HG02623 (cell line): Measurements from ENCODE around the gene MCU.
"Not testable (repeated sequence)": the region's sequence is repeated elsewhere in the genome, so short reads cannot be mapped to it uniquely, and the experiment has no call there.

ENCODE experiments used
- ATAC-seq: cut with Tn5 transposase; IDR thresholded peaks from one replicate; pipeline ENCODE4 v1.9.1; 2021; ENCODE audit warnings: moderate library complexity; ENCODE audit not compliant: unreplicated experiment

MCU gene

DNA sequence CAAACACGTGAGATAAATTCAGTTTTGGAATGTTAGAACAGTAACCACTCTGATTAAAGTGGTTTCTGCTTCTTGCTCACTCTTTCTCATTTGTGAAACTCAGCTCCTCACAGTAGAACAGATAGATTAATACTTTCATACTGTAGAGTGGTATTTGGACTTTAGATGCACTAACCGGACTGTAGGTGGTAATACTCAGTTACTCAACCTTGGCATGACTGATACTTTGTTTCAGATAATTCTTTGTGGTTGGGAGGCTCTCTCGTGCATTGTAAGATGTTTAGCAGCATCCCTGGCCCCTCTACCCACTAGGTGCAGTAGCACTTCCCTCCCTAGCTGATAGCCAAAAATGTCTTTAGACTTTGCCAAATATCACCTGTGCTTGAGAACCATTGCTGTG, 37.6 kb downstream of the MCU start:
- no peak for ATAC-seq

DNA sequence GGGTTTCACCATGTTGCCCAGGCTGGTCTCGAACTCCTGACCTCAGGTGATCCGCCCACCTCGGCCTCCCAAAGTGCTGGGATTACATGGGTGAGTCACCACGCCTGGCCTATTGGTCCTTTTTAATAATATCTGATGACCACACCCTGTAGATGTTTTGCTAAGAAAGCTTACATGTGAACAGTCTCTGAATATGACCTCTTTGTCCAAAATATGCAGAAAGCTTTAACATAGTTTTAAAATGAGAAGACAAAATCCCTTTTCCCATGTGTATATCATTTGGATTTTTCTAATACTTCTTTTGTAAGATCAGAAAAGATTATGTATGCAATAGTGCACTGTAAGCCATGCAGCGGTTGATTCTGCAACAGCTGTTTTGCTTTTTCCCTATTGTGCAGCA, 38.5 kb downstream of the MCU start:
- no peak for ATAC-seq

DNA sequence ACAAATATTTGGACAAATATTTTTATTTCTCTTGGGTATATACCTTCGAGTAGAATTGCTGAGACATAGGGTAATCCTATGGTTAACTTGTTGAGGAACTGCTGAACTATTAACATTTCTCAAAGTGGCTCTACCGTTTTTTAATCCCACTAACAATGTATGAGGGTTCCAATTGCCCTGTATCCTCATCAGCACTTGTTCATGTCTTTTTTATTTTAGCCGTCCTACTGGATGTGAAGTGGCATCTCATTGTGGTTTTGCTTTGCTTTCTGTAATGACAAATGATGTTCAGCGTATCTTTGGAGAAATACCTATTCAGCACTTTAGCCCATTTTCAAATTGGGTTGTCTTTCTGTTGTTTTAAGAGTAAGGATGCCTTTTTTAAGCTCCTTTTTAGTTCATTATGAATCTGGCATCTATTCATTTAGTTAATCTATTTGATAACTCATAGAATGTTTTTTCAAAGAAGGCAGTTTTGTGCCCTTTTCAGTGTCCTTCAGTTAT, 40.0 kb downstream of the MCU start:
- no peak for ATAC-seq

DNA sequence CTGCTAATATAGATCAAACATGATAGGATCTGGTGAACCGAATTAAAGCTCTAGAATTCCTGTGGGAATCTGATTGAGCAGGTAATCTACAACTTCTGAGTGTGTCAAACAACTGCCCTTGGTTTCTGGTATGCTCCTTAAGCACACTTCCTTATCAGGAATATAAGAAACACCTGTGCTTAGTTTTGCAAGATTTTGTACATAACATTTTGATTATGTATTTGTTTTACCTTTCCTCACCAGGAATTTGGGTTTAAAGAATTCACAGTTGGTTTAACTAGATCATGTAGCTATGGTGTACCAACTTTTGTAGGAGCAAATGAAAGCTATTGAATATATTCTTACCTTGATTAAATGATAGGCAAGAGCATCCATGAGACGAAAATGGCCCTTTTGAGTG, 40.6 kb downstream of the MCU start:
- no peak for ATAC-seq

DNA sequence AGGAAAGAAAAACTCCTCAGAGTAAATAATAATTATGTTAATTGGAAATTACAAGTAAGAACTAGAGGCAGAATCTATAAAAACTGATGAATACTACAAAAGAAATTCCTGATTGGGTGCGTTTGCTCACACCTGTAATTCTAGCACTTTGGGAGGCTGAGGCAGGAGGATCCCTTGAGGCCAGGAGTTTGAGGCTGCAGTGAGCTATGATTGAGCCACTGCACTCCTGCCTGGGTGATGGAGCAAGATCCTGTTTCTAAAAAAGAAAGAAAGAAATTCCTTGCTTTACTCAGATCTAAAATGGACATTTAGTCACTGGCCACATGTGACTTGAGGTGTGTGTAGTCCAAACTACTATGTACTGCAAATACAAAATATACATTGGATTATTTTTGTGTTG, 42.0 kb downstream of the MCU start:
- no peak for ATAC-seq

DNA sequence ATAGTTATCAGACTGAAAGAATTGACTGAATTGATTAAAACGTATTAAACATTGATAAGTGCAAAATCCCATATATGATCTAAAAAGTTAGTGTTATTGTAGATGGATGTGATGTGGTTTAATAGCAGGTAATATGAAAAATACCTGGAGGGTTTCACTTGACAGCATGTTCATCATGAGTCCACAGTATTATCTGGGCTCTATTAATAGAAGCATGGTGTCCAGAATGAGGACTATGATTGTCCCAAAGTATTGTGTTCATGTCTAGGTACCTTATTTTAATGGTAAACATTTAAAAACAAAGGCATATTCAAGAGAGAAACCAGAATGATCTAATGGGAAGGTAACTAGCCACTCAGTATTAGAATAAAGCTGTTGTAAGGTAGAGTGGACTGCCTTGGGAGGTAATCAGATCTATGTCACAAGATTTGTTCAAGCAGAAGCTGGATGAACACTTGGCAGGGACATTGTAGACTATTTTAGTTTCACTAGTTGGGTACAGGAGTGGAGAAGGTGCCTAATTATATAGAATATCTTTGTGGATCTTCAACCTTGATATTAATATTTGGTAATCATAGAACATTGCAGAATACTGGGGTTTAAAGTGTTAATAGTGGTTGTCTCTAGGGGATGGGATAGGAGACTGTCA, 43.5 kb downstream of the MCU start:
- no peak for ATAC-seq

DNA sequence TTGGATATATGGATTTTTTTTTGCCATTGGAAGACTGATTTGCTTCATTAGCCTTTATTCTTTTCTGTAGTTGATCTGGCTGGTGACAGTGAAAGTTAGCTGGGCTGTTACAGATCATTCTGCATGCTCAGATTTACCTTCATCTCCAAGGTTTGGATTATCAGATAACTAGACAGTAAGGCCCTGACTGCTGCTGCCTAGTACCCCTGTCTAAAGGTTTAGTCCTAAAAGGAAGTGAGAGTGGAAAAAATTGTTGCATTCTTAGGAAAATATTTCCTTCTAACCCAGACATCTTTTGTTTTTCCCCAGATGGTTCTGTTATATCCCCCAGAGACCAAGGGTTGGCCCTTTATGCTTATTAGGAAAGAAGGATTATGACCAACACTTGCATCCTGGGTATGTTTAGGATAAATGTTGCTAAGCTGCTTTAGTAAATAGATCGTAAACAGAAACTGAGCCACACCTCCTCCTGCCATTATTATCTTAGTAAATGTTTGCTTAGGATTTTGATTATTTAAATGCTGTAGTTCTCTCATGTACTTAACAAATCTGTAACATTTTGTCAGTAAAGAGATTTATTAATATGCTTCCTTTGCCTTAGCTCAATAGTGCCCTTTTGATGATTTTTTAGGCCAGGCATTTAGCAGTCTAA, 44.4 kb downstream of the MCU start:
- no peak for ATAC-seq

DNA sequence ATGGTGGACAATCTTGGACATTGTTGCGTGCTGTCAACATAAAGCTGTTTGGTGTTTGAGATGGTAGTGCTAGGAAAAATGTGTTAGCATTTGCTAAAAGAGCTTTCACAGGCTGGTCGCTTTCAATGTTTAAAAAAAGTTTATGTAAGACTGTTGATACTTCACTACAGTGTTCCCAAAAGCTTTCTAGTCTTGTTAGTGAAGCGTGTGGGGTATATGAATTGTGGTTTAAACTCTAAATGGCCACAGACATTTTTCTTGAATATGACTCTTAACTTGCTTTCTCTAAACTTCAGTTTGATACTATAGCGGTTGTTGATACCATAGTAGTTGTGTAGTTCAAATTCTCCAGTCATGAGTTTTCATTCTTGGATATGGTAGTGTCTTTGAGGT, 44.9 kb downstream of the MCU start:
- ATAC-seq, result no peak

DNA sequence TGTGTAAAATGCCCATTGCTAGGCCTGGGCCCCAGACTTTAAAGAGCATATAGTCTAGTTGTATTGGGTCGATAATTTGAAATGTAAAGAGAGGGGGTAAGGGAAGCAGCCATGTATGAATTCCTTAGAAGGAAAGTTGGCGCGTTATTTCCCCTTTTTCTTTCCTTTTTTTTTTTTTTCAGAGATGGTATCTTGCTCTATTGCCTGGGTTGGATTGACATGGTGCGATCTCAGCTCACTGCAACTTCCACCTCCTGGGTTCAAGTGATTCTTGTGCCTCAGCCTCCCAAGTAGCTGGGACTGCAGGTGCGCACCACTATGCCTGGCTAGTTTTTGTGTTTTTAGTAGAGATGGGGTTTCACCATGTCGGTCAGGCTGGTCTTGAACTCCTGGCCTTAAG, 45.4 kb downstream of the MCU start:
- ATAC-seq, result not testable (repeated sequence)

DNA sequence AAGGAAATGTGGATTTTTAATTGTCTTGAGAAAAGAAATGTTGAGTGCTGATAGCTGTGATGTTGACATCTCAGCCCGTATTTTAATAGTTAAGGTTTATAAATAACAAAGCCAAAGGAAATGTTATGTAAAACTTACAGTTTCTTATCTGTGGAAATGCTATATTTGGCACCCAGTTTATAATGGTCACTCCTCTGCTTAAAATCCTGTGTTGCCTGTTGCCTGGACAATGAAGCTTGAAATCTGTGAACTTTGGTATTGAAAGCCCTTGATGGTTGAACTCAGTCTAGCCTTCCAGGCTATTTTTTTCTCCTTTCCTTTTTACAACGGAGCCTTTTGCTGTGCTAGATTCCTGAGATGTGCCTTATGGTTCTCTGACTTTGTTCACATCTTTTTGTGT, 46.5 kb downstream of the MCU start:
- ATAC-seq, result no peak

DNA sequence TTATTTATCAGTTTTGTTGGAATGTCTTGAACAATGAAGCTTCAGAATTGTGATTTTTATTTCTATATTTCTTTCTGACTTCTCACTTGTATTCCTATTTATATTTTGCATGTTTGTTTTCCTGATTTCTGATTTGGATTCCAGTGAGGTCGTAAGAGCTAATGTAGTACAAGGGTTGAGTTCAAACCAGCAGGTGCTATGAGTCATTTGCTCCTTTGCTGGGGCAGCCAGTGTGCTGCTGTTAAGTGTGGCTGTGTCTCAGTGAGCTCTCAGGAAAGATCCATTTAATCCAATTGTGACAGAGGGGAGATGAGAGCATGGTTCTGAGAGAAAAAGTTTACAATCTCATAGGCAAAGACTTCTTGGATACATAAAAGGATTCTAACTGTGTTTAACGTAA, 48.6 kb downstream of the MCU start:
- ATAC-seq, result no peak

DNA sequence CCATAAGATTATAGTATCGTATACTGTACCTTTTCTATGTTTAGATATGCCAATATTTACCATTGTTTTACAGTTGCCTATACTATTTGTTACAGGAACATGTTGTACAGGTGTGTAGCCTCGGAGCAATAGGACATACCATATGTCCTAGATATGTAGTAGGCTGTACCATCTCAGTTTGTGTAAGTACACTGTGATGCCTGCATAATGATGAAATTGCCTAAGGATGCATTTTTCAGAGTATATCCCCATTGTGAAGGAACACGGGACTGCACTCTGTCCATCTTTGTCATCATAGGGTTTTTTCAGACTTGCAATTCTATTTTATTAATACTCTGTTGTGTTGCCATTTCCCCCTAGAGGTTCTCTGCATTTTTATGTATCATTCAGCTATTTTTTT, 50.1 kb downstream of the MCU start:
- ATAC-seq, result no peak

DNA sequence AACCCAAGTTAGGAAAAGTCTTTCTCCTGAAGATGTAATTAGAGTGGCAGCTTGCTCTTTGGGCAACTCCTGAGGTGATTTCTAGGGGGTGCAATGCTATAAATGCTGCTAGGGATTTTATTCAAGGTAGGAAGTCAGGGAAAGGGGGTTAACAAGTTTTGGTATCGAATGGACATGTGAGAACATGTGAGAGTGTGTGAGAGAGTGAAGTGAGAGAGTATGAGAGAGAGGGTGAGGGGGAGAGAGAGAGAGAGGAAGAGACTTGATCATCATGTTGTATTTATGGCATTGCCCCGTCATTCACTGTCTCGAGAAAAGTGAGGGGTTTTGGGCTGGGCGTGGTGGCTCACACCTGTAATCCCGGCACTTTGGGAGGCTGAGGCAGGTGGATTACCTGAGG, 50.9 kb downstream of the MCU start:
- ATAC-seq, result no peak

DNA sequence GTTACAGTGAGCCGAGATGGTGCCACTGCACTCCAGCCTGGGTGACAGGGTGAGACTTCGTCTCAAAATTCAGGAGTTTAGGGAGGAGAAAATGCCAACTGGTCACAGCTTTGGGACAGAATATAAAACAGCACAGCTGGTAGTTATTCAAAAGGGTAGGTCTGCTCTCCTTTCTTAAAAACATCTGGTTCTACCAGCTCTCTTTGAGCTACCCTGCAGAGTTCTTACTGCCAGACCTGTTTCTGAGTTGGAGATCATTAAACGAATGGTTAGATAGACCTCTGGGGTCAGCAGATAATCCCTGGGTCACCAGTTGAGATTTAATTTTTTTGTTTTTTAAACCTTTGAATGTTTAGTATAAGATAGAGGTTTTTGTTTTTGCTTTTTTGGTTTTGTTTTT, 52.6 kb downstream of the MCU start:
- ATAC-seq, result no peak

DNA sequence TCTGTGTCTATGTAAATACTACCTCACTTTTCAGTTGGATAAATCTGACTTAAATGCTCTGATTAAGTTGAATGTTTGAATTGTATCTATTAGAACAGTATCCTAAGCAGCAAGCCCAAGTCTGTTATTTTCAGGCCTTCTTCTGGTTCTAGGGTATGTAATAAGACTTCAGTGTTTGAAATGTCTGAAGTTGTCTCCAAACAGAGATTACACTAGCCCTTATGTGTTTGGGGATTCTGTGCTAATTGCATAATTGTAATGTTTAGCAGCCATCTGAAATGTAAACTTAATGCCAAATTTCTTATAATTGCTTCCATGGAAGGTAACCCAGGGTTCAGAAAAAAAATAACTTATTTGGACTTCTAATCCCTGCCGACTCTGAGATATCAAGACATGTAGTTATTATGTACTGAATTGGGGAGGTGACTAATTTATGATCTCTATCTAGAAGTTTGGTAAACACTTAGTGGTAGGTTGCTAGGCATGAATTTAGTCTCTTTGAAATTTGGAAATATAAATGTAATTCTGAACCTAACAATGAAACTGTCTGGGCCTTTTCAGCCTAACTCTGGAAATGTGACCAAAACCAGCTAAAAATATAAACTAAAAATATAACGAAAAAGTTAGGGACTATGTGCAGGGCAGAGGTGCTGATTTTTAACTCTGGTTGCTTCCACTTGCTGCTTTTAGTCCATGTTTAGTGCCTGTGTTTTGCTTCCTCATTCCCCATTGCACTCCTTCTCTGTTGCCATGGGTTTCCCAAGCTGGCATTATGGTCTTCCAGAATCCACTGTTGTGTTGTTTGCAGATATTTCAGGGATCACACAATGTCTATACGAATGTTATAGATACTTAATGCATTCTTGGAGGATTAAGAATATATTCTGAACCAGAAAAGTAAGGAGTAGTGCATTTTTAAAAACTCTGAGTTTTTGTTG, 54.8 kb downstream of the MCU start:
- ATAC-seq, result no peak

DNA sequence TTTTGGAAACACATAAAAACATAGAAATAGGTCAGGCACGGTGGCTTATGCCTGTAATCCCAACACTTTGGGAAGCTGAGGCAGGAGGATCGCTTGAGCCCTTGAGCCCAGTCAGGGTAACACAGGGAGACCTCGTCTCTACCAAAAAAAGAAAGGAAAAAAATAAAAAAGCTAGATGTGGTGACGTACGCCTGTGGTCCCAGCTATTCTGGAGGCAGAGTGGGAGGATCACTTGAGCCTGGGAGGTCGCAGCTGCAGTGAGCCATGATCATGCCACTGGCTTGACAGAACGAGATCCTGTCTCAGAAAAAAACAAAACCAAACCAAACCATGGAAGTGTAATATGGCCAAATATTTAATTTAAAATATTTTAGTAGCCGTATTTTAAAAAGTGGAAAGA, 55.6 kb downstream of the MCU start:
- no peak for ATAC-seq

DNA sequence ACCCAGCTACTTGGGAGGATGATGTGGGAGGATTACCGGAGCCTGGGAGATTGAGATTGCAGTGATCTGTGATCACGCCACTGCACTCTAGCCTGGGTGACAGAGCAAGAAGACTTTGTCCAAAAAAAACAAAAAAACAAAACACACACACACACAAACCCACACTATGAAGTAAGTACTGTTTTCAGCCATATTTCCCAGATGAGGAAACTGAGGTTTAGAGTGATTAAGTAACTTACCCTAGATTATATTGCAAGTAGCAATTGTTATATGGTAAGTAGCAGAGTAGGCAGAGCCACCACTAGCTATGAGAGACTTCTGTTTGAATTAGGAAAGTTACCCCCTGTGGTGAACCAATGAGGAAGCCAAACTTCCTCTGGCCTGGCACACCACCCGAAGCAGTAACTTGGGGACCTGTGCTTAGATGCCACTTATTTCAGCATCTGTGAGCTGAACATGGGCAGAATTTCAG, 61.9 kb downstream of the MCU start:
- no peak for ATAC-seq

DNA sequence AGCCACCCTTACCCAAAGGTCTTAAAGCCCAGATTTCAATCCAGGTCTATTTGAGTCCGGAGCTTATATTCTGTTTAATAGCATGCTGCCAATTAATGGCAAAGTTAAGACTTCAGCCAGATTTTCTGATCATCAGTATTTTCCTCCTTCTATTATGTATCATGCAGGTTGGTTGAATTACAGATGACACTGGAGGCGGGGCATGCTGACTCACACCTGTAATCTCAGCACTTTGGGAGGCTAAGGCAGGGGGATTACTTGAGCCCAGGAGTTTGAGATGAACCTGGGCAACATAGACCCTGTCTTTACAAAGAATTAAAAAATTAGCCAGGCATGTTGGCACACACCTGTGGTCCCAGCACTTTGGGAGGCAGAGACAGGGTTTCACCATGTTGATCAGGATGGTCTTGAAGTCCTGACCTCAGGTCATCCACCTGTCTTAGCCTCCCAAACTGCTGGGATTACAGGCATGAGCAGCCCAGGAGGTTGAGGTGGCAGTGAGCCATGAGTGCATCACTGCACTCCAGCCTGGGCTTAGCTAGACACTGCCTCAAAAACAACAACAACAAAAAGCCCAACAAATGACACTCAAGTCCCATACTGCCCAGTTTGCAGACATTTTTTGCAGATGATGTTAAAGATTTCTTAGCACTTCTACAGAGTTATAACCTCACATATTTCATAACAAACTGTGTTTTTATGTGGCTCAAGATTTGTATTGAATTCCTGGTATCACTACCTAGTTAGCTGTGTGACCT, 62.5 kb downstream of the MCU start:
- no peak for ATAC-seq

DNA sequence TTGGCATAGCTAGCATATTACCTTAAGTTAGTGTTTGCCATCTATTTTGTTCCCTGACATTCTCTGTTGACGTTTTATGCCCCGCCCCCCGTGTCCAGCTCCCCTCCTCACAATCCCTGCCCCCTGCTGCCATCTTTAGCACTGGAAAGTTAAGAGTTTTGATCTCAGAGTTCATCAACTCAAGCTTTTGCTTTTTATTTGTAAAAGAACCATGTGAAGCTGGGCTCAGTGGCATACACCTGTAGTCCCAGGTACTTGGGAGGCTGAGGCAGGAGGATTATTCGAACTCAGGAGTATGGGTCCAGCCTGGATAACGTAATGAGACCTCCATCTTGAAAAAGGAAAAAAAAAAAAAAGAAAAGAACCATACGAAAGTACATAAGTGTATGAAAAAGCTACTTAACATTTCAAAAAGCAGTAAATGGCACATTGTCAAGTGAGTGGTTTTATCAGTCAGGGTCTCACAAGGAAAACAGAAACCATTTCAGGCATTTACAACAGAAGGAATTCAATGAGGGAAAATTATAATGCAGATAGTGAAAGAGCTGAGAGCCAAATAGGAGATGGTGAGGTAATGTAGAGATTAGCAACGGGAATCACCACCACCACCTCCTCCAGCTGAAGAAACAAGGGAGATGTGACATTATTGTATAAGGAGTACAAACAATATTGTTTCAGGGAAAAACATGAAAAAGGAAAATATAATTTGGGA, 64.9 kb downstream of the MCU start:
- no peak for ATAC-seq

DNA sequence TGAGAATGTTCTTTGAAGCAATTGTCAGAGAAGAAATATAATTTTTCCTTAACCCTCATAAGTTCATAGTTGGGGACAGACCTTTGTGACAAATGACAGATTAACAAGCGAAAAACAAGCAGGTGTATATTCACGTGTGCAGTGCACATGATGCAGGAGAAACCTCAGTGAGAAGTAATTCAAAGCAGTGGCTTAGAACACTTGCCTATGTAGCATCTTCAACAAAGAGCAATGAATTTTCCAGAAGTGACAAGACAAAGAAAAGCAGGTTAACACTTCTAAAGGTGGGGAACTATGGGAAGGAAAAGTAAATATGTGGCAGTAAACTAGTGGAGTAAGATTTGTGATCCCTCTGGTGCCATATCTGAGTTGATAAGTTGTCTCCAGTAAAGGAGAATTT, 65.8 kb downstream of the MCU start:
- ATAC-seq, result no peak
